Calu3 (cell line): Measurements from ENCODE around the gene ITGA2B. TPM values are rescaled to one million over a fixed set of nuclear protein-coding genes. Genes with fewer than 3 reads are reported as not detected.
"Not testable (repeated sequence)": the region's sequence is repeated elsewhere in the genome, so short reads cannot be mapped to it uniquely, and the experiment has no call there.

Source experiments
- BruUV-seq: library from RNA; stranded (reverse); fragments of 400-500 nt; replicated peaks from 2 replicates; lab custom pipeline; 2021; lab: Mats Ljungman, UMichigan
- CTCF ChIA-PET: fragments of 300-600 bp; sonication (Branson Sonifier 250); formaldehyde crosslinking; loops from one replicate; lab custom pipeline; 2022; ENCODE audit warnings: antibody characterized with exemption; lab: Charles Lee
- DNase-seq: peaks from one replicate; pipeline ENCODE4 v3.0.0; 2022
- H3K27ac Mint-ChIP-seq: one replicate; pipeline ENCODE4 v1.8.0; 2022; ENCODE audit warnings: mixed read lengths; ENCODE audit not compliant: unreplicated experiment
- H3K27me3 Mint-ChIP-seq: one replicate; pipeline ENCODE4 v1.8.0; 2022; ENCODE audit warnings: mixed read lengths; ENCODE audit not compliant: unreplicated experiment
- H3K36me3 Mint-ChIP-seq: one replicate; pipeline ENCODE4 v1.8.0; 2022; ENCODE audit warnings: mild to moderate bottlenecking, moderate library complexity, mixed read lengths; ENCODE audit not compliant: insufficient read depth, unreplicated experiment
- H3K4me1 Mint-ChIP-seq: one replicate; pipeline ENCODE4 v1.8.0; 2022; ENCODE audit warnings: mild to moderate bottlenecking, low read depth, mixed read lengths; ENCODE audit not compliant: unreplicated experiment
- H3K4me3 Mint-ChIP-seq: one replicate; pipeline ENCODE4 v1.8.0; 2022; ENCODE audit warnings: mild to moderate bottlenecking, low read depth, moderate library complexity, mixed read lengths; ENCODE audit not compliant: unreplicated experiment
- H3K9me3 Mint-ChIP-seq: one replicate; pipeline ENCODE4 v1.8.0; 2022; ENCODE audit warnings: low read depth, mixed read lengths; ENCODE audit not compliant: unreplicated experiment
- intact Hi-C: fragments of 100-400 bp; cut with micrococcal nuclease; formaldehyde crosslinking; loops from one replicate; pipeline ENCODE4 v1.10.0; 2022; ENCODE audit not compliant: unreplicated experiment
- total RNA-seq: library from RNA; stranded (reverse); gene quantifications from 2 replicates; pipeline ENCODE4 v1.2.3, GENCODE V29; 2022
- TF ChIP-seq, protein P1 (sequence below): fragments of 200-600 bp; IDR thresholded peaks from one replicate; pipeline ENCODE4 v1.8.0; 2022; ENCODE audit warnings: antibody characterized with exemption; ENCODE audit not compliant: unreplicated experiment

The ITGA2B gene
- total RNA-seq, 1 experiment from 2014 or later, result 1.6 TPM

DNA sequence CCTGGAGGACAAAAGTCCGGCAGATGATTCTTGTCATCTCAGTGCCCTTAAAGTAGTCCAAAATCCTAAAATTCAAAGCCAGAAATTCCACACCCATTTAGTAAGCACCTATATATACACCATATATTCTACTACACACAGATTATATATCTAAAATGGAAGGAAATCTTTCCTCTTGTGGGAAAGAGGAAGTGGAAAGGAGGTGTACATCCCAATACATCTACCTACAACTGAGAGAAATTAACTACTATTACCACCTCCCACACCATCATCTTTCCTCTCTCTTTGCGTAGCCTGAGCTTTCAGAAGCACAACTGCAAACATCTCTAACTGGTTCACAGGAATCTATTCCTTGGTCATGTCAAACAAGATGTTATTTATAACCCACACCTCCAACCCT lies 5.4 kb upstream of the ITGA2B start:
- Mint-ChIP-seq H3K27ac (no peak overlapping the region), H3K27me3 (no peaks in the 10 kb centered on the region), H3K9me3 (no peaks in the 10 kb centered on the region), H3K36me3 (peaks cover 36% of the 10 kb centered on the region), H3K4me1 (no peaks in the 10 kb centered on the region), H3K4me3 (no peak overlapping the region)
- intact Hi-C loops, result no loop called here
- DNase-seq, result no peak
- TF ChIP-seq, protein P1, sequence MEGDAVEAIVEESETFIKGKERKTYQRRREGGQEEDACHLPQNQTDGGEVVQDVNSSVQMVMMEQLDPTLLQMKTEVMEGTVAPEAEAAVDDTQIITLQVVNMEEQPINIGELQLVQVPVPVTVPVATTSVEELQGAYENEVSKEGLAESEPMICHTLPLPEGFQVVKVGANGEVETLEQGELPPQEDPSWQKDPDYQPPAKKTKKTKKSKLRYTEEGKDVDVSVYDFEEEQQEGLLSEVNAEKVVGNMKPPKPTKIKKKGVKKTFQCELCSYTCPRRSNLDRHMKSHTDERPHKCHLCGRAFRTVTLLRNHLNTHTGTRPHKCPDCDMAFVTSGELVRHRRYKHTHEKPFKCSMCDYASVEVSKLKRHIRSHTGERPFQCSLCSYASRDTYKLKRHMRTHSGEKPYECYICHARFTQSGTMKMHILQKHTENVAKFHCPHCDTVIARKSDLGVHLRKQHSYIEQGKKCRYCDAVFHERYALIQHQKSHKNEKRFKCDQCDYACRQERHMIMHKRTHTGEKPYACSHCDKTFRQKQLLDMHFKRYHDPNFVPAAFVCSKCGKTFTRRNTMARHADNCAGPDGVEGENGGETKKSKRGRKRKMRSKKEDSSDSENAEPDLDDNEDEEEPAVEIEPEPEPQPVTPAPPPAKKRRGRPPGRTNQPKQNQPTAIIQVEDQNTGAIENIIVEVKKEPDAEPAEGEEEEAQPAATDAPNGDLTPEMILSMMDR, result no peak
- CTCF ChIA-PET, result no interaction called here
- BruUV-seq, result no TSS peak

- H3K4me1 Mint-ChIP-seq, CTCF ChIA-PET, H3K4me3 Mint-ChIP-seq, H3K27me3 Mint-ChIP-seq, intact Hi-C loops, DNase-seq, H3K27ac Mint-ChIP-seq, H3K9me3 Mint-ChIP-seq, BruUV-seq: not testable (repeated sequence)
- H3K36me3 Mint-ChIP-seq, result peaks cover 35% of the 10 kb centered on the region
These were observed 4.7 kb upstream of the ITGA2B start for GRCh38 chr17:44394112-44394511.

- Mint-ChIP-seq H3K4me1 (peaks cover 7% of the 10 kb centered on the region), H3K27me3 (no peaks in the 10 kb centered on the region), H3K9me3 (no peaks in the 10 kb centered on the region), H3K27ac (no peak overlapping the region), H3K4me3 (no peak overlapping the region), H3K36me3 (peaks cover 23% of the 10 kb centered on the region)
- no peak for DNase-seq
- no TSS peak for BruUV-seq
- CTCF ChIA-PET, result no interaction called here
- TF ChIP-seq, protein P1, result no peak
- intact Hi-C loops, result no loop called here
These were observed 911 bp upstream of the ITGA2B start for GRCh38 chr17:44390250-44390870.

DNA sequence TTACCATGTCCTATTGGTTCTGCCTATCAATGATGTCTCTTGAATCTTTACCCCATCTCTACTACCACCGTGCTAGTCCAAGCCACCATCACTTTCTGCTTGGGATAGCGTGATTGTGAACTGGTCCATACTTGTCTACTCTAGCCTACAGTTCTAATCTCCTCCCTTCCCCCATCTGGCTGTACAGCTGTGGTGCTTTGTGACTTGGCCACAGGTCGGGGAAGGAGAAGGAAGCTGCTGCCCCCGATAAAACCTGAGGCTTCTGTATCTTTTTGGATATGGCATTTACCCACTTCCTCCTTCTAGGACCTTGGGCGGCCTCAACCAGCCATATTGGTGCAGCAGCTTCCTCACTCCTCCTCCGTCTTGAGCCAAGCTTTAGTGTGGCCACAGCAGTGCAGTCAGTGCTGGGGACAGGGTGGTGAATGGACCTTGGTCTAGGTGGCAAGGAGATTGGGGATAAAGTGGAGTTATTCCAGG lies 314 bp upstream of the ITGA2B start:
- no TSS peak for BruUV-seq
- TF ChIP-seq, protein P1, result no peak
- intact Hi-C loops, result no loop called here
- no peak overlapping the region for H3K4me3 Mint-ChIP-seq
- CTCF ChIA-PET, result no interaction called here
- peaks cover 7% of the 10 kb centered on the region for H3K4me1 Mint-ChIP-seq
- H3K9me3 Mint-ChIP-seq, result no peaks in the 10 kb centered on the region
- no peak for DNase-seq
- no peak overlapping the region for H3K27ac Mint-ChIP-seq
- peaks cover 29% of the 10 kb centered on the region for H3K36me3 Mint-ChIP-seq
- H3K27me3 Mint-ChIP-seq, result peaks cover 1% of the 10 kb centered on the region

GRCh38 chr17:44387804-44388203 lies 1.6 kb downstream of the ITGA2B start:
- Mint-ChIP-seq H3K27me3 (peaks cover 21% of the 10 kb centered on the region), H3K4me1 (peaks cover 7% of the 10 kb centered on the region), H3K36me3 (peaks cover 25% of the 10 kb centered on the region), H3K9me3 (no peaks in the 10 kb centered on the region), H3K27ac (no peak overlapping the region), H3K4me3 (no peak overlapping the region)
- BruUV-seq, result no TSS peak
- no peak for DNase-seq
- CTCF ChIA-PET, result interaction anchor here (0.6 to 0.7 kb wide), 3 partner anchors 9 to 164 kb away, joined by 3 to 6 read pairs (median 5); no protein-coding TSS in a partner anchor
- intact Hi-C loops, result no loop called here
- TF ChIP-seq, protein P1, result no peak
